GM10248 (cell line): ENCODE measurements around the gene RGL3.

Source experiments
- CTCF ChIA-PET: fragments of 300-600 bp; sonication (Branson Sonifier 250); formaldehyde crosslinking; extraction: SDS; loops from one replicate; lab custom pipeline; 2021; ENCODE audit warnings: antibody characterized with exemption; lab: Yijun Ruan, JAX
- POLR2A ChIA-PET: fragments of 350-650 bp; sonication (Branson Sonifier 250); formaldehyde crosslinking; extraction: SDS; loops from one replicate; lab custom pipeline; 2020; ENCODE audit warnings: antibody characterized with exemption; lab: Yijun Ruan, JAX
- DNase-seq: peaks from one replicate; pipeline ENCODE4 v3.0.0; 2012; ENCODE audit errors: extremely low spot score
- CTCF ChIP-seq: IDR thresholded peaks from 2 replicates; pipeline ENCODE4 v1.5.1; 2012; ENCODE audit warnings: mild to moderate bottlenecking, low read depth; ENCODE audit errors: extremely low read depth, missing control alignments, control extremely low read depth

Gene RGL3

GRCh38 chr19:11346104-11346940, 72.8 kb downstream of the RGL3 start, which contains the start of the genes CCDC159 and TMEM205:
TSS of gene CCDC159 (plus strand) at chr19:11346519. CDS start at chr19:11346607, 88 bp downstream.
TSS of gene TMEM205 (minus strand) at chr19:11346268. CDS start at chr19:11345619, 649 bp downstream.
- CTCF ChIA-PET = interaction anchor here (0.9 to 2.6 kb wide), 7 partner anchors 13 to 190 kb away, joined by 3 to 11 read pairs (median 4); no protein-coding TSS in a partner anchor
- POLR2A ChIA-PET = interaction anchor here (0.5 to 1.6 kb wide), 3 partner anchors 29 to 67 kb away, joined by 5 to 6 read pairs (median 5); partner anchors contain the start of gene SWSAP1
- TF ChIP-seq CTCF = peak; percentile 26

GRCh38 chr19:11345122-11345803, 73.9 kb downstream of the RGL3 start:
- ChIA-PET POLR2A (interaction anchor here (0.5 to 1.6 kb wide), 2 partner anchors 30 to 66 kb away, joined by 5 to 6 read pairs; partner anchors contain the start of gene SWSAP1), CTCF (interaction anchor here (1.0 to 2.6 kb wide), 6 partner anchors 12 to 137 kb away, joined by 3 to 11 read pairs (median 5); no protein-coding TSS in a partner anchor)
- TF ChIP-seq CTCF = no peak
- DNase-seq = no peak

More at GRCh38 chr19:11346104-11346940, 72.8 kb downstream of the RGL3 start, which contains the start of the genes CCDC159 and TMEM205:
- DNase-seq = peak; percentile 97
